H9 (cell line): ENCODE measurements around the gene MEN1. TPM values are rescaled to one million over a fixed set of nuclear protein-coding genes. Genes with fewer than 3 reads are reported as not detected.

ENCODE experiments used
- DNase-seq: peaks from one replicate; pipeline ENCODE4 v3.0.0-alpha.2; 2017
- H2AFZ ChIP-seq: one replicate; pipeline ENCODE4 v1.6.1; 2013; ENCODE audit warnings: mild to moderate bottlenecking, low read length, control low read depth, moderate library complexity
- H2AK5ac ChIP-seq: 2 replicates; pipeline ENCODE4 v1.6.1; 2013; ENCODE audit warnings: low read length, control low read depth, mixed read lengths; ENCODE audit not compliant: insufficient read length
- H2BK120ac ChIP-seq: one replicate; pipeline ENCODE4 v1.6.1; 2013; ENCODE audit warnings: low read depth, mild to moderate bottlenecking, low read length, control low read depth, inconsistent platforms; ENCODE audit not compliant: poor library complexity, severe bottlenecking
- H2BK12ac ChIP-seq: 2 replicates; pipeline ENCODE4 v1.6.1; 2013; ENCODE audit warnings: low read length, control low read depth, mixed read lengths, low read depth; ENCODE audit not compliant: insufficient read length
- H2BK15ac ChIP-seq: 2 replicates; pipeline ENCODE4 v1.6.1; 2013; ENCODE audit warnings: low read depth, low read length, control low read depth
- H2BK20ac ChIP-seq: one replicate; pipeline ENCODE4 v1.6.1; 2013; ENCODE audit warnings: low read depth, mild to moderate bottlenecking, low read length, control low read depth, inconsistent platforms; ENCODE audit not compliant: poor library complexity, severe bottlenecking
- H2BK5ac ChIP-seq: 2 replicates; pipeline ENCODE4 v1.6.1; 2013; ENCODE audit warnings: low read length, control low read depth, mixed read lengths; ENCODE audit not compliant: insufficient read length
- H3K14ac ChIP-seq: 2 replicates; pipeline ENCODE4 v1.6.1; 2013; ENCODE audit warnings: low read length, control low read depth; ENCODE audit not compliant: insufficient read depth
- H3K18ac ChIP-seq: 2 replicates; pipeline ENCODE4 v1.6.1; 2013; ENCODE audit warnings: low read depth, mild to moderate bottlenecking, mixed read lengths, low read length, control low read depth; ENCODE audit not compliant: insufficient read length
- H3K23ac ChIP-seq: 2 replicates; pipeline ENCODE4 v1.6.1; 2013; ENCODE audit warnings: low read length, control low read depth, mixed read lengths, low read depth; ENCODE audit not compliant: insufficient read length
- H3K23me2 ChIP-seq: 2 replicates; pipeline ENCODE4 v1.6.1; 2013; ENCODE audit warnings: low read depth, mild to moderate bottlenecking, mixed read lengths, low read length, control low read depth; ENCODE audit not compliant: insufficient read length, poor library complexity, severe bottlenecking
- H3K27ac ChIP-seq: 2 replicates; pipeline ENCODE4 v1.5.1; 2013; ENCODE audit warnings: low read length, control low read depth, mixed read lengths, low read depth; ENCODE audit not compliant: insufficient read length
- H3K27me3 ChIP-seq: 2 replicates; pipeline ENCODE4 v1.6.1; 2013; ENCODE audit warnings: low read length, control low read depth, inconsistent platforms; ENCODE audit not compliant: insufficient read depth
- H3K4ac ChIP-seq: 2 replicates; pipeline ENCODE4 v1.6.1; 2013; ENCODE audit warnings: low read depth, mild to moderate bottlenecking, control low read depth, inconsistent platforms, low read length, moderate library complexity
- H3K4me1 ChIP-seq: 2 replicates; pipeline ENCODE4 v1.6.1; 2013; ENCODE audit warnings: low read length, control low read depth, inconsistent platforms; ENCODE audit not compliant: insufficient read depth
- H3K4me2 ChIP-seq: 2 replicates; pipeline ENCODE4 v1.6.1; 2013; ENCODE audit warnings: low read length, control low read depth, mixed read lengths; ENCODE audit not compliant: insufficient read length, insufficient read depth
- H3K56ac ChIP-seq: 2 replicates; pipeline ENCODE4 v1.6.1; 2013; ENCODE audit warnings: low read depth, mild to moderate bottlenecking, mixed read lengths, low read length, control low read depth; ENCODE audit not compliant: insufficient read length
- H3K79me1 ChIP-seq: 2 replicates; pipeline ENCODE4 v1.6.1; 2013; ENCODE audit warnings: low read depth, mild to moderate bottlenecking, moderate library complexity, low read length, control low read depth, inconsistent platforms; ENCODE audit not compliant: insufficient read depth, poor library complexity, severe bottlenecking
- H3K79me2 ChIP-seq: 2 replicates; pipeline ENCODE4 v1.6.1; 2013; ENCODE audit warnings: low read length, control low read depth, inconsistent platforms; ENCODE audit not compliant: insufficient read depth
- H3K9ac ChIP-seq: 2 replicates; pipeline ENCODE4 v1.6.1; 2013; ENCODE audit warnings: low read length, control low read depth, mixed read lengths; ENCODE audit not compliant: insufficient read length; ENCODE audit errors: extremely low read depth
- H3K9me3 ChIP-seq: one replicate; pipeline ENCODE4 v1.6.1; 2013; ENCODE audit warnings: low read depth, low read length, inconsistent platforms; ENCODE audit not compliant: control insufficient read depth
- H3T11ph ChIP-seq: one replicate; pipeline ENCODE4 v1.6.1; 2013; ENCODE audit warnings: mild to moderate bottlenecking, low read length, control low read depth, inconsistent platforms
- H4K20me1 ChIP-seq: one replicate; pipeline ENCODE4 v1.6.1; 2013; ENCODE audit not compliant: control insufficient read depth, insufficient read length, insufficient read depth
- H4K5ac ChIP-seq: 2 replicates; pipeline ENCODE4 v1.6.1; 2013; ENCODE audit warnings: low read depth, mild to moderate bottlenecking, mixed read lengths, low read length, control low read depth; ENCODE audit not compliant: insufficient read length
- H4K8ac ChIP-seq: replicated peaks from 2 replicates; pipeline ENCODE4 v1.6.1; 2013; ENCODE audit warnings: low read length, control low read depth, mixed read lengths, low read depth; ENCODE audit not compliant: insufficient read length
- H4K91ac ChIP-seq: 2 replicates; pipeline ENCODE4 v1.6.1; 2013; ENCODE audit warnings: low read depth, mild to moderate bottlenecking, moderate library complexity, mixed read lengths, low read length, control low read depth; ENCODE audit not compliant: insufficient read length
- H3K27ac Mint-ChIP-seq, 3 experiments: 2 replicates in 2 of 3; 3 replicates in 1 of 3; pipeline ENCODE4 v1.8.0; 2020 to 2021; ENCODE audit warnings: mixed read lengths in 3 of 3, mild to moderate bottlenecking in 1 of 3, moderate library complexity in 1 of 3
- H3K27me3 Mint-ChIP-seq: 2 replicates; pipeline ENCODE4 v1.8.0; 2021; ENCODE audit warnings: low read depth, mild to moderate bottlenecking, moderate library complexity, mixed read lengths
- H3K36me3 Mint-ChIP-seq, 3 experiments: 2 replicates in 2 of 3; 3 replicates in 1 of 3; pipeline ENCODE4 v1.8.0; 2020 to 2021; ENCODE audit warnings: low read depth in 3 of 3, mixed read lengths in 3 of 3; ENCODE audit not compliant: insufficient read depth in 1 of 3
- H3K4me1 Mint-ChIP-seq, 2 experiments: 2 replicates each; pipeline ENCODE4 v1.8.0; 2020; ENCODE audit warnings: mixed read lengths in 2 of 2
- H3K4me3 Mint-ChIP-seq, 2 experiments: 2 replicates in 1 of 2; 3 replicates in 1 of 2; pipeline ENCODE4 v1.8.0; 2020 to 2021; ENCODE audit warnings: mild to moderate bottlenecking in 2 of 2, mixed read lengths in 2 of 2, moderate library complexity in 1 of 2
- H3K9me3 Mint-ChIP-seq, 2 experiments: 2 replicates in 1 of 2; 3 replicates in 1 of 2; pipeline ENCODE4 v1.8.0; 2020; ENCODE audit warnings: mild to moderate bottlenecking in 2 of 2, mixed read lengths in 2 of 2, moderate library complexity in 1 of 2
- WGBS: extraction: QIAGEN DNeasy Blood & Tissue Kit; methylation state at CpG from one replicate; pipeline ENCODE4 v1.1.7; 2013; ENCODE audit warnings: missing lambda C conversion rate, low lambda C conversion rate, mixed read lengths; ENCODE audit not compliant: insufficient read length; ENCODE audit errors: extremely low coverage; 5-methylcytosine and 5-hydroxymethylcytosine counted together
- total RNA-seq: library from RNA; stranded (reverse); gene quantifications from 2 replicates; pipeline ENCODE4 v1.2.1, GENCODE V29; 2021
- TF ChIP-seq, protein P1 (sequence below): fragments of 200-600 bp; sonication (generic); conservative IDR thresholded peaks from 3 replicates; pipeline ENCODE4 v1.8.0; 2021; ENCODE audit warnings: antibody characterized with exemption, mild to moderate bottlenecking

The MEN1 gene
- total RNA-seq, 1 experiment from 2014 or later: 49.9 TPM

DNA sequence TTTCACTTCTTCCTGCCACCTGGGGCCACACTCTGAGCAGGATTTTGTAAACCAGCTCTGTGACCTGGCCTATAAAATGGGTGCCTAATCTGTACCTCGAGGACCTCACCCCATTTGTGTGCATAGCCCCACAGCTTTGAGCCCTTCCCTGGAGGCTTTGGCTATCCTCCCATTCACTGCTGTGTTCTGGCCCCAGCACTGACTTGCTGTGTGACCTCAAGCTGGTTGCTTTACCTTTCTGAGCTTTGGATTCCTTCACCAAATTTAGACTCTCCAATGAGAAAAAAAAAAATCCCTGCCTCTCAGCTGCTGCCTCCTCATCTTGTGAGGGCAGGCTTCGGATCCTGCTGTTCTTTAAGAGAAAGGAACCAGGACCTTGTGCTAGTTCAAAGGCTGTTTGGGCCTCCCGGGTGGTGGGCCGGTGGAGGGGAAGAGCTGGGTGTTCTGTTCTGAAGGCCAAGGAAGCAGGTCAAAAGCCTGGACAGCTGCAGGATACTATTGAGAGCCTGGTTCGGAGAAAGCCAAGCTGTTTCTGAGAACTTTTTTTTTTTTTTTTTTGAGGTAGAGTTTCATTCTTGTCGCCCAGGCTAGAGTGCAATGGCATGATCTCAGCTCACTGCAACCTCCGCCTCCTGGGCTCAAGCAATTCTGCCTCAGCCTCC lies 49.5 kb downstream of the MEN1 start:
- Histone ChIP-seq H3K23me2 (no peaks in the 10 kb centered on the region), H2BK15ac (no peak overlapping the region), H4K20me1 (no peaks in the 10 kb centered on the region), H2BK120ac (no peak overlapping the region), H3T11ph (no peak overlapping the region), H2AK5ac (no peak overlapping the region), H3K14ac (no peak overlapping the region), H3K18ac (no peak overlapping the region), H4K8ac (no peak overlapping the region), H3K27ac (no peak overlapping the region), H3K56ac (no peak overlapping the region), H3K23ac (no peak overlapping the region), H3K27me3 (no peaks in the 10 kb centered on the region), H3K9me3 (no peaks in the 10 kb centered on the region), H3K4ac (no peak overlapping the region), H3K4me1 (peaks cover 4% of the 10 kb centered on the region; the same call in 1 of the 2 replicates), H3K4me2 (no peak overlapping the region), H4K5ac (no peak overlapping the region), H4K91ac (no peak overlapping the region), H2BK20ac (no peak overlapping the region), H3K79me2 (no peaks in the 10 kb centered on the region), H2BK12ac (no peak overlapping the region), H3K79me1 (no peaks in the 10 kb centered on the region), H3K9ac (no peak overlapping the region), H2BK5ac (no peak overlapping the region), H2AFZ (no peak overlapping the region)
- H3K36me3 Mint-ChIP-seq: peaks cover 13 to 38% (median 31%) of the 10 kb centered on the region in 3 experiments; a peak in 6 of 7 replicates
- peaks cover 64 to 75% of the 10 kb centered on the region in 2 experiments for H3K4me1 Mint-ChIP-seq
- peak overlapping the region in 1 of 2 experiments; percentile 51; a peak in 2 of 5 replicates for H3K4me3 Mint-ChIP-seq
- TF ChIP-seq, protein P1, sequence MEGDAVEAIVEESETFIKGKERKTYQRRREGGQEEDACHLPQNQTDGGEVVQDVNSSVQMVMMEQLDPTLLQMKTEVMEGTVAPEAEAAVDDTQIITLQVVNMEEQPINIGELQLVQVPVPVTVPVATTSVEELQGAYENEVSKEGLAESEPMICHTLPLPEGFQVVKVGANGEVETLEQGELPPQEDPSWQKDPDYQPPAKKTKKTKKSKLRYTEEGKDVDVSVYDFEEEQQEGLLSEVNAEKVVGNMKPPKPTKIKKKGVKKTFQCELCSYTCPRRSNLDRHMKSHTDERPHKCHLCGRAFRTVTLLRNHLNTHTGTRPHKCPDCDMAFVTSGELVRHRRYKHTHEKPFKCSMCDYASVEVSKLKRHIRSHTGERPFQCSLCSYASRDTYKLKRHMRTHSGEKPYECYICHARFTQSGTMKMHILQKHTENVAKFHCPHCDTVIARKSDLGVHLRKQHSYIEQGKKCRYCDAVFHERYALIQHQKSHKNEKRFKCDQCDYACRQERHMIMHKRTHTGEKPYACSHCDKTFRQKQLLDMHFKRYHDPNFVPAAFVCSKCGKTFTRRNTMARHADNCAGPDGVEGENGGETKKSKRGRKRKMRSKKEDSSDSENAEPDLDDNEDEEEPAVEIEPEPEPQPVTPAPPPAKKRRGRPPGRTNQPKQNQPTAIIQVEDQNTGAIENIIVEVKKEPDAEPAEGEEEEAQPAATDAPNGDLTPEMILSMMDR: no peak
- no peaks in the 10 kb centered on the region; the same call in 1 of the 2 replicates for H3K27me3 Mint-ChIP-seq
- peak overlapping the region in 2 of 3 experiments; percentile 91 to 96; a peak in 4 of 7 replicates for H3K27ac Mint-ChIP-seq
- H3K9me3 Mint-ChIP-seq: no peaks in the 10 kb centered on the region; a peak in 1 of 5 replicates
- WGBS: no CpG with 5 or more reads among the region's 7 CpGs
- DNase-seq: no peak
